ENCODE results near the gene MED15. TPM values are rescaled to one million over a fixed set of nuclear protein-coding genes. Genes with fewer than 3 reads are reported as not detected.
A peak's percentile ranks its signal among the peaks of the same experiment; 100 is the strongest.

Gene MED15
- total and polyA plus RNA-seq, 12 donors, result 22.5 to 203 (median 82.2) TPM

GRCh38 chr22:20567993-20568417 lies 60.6 kb downstream of the MED15 start:
- H3K4me3 ChIP-seq, result no peak overlapping the region
- TF ChIP-seq CTCF (IDR thresholded peaks at IDR 0.05) (peak in 5 of 6 experiments; percentile 19 to 39 (median 32)), POLR2A (IDR thresholded peaks at IDR 0.05) (no peak)
- 45 to 60% (median 47%) methylated on average over 5 of the region's 5 CpGs for WGBS, 4 donors
- H3K27me3 ChIP-seq, result no peaks in the 10 kb centered on the region
- intact Hi-C loops (cut with DNase I), result loop anchor here in 1 of 2 donors (10.0 kb wide), 2 partner anchors 53 to 143 kb away; no protein-coding TSS in a partner anchor
- DNase-seq, result peak in 3 of 7 donors; percentile 60 to 72 (median 69)
- H3K9me3 ChIP-seq (replicated peaks in 1 of 3), result no peaks in the 10 kb centered on the region
- peaks cover 28 to 48% of the 10 kb centered on the region in 2 donors for H3K4me1 ChIP-seq (replicated peaks in 1 of 2)
- H3K27ac ChIP-seq, result peak overlapping the region in 4 of 5 donors; percentile 48 to 89 (median 70)
- H3K36me3 ChIP-seq (replicated peaks in 1 of 2), result peaks cover 0 to 78% of the 10 kb centered on the region in 2 donors

GRCh38 chr22:20568502-20569058 lies 61.2 kb downstream of the MED15 start:
- Histone ChIP-seq H3K27me3 (no peaks in the 10 kb centered on the region), H3K4me1 (replicated peaks in 1 of 2) (peaks cover 28 to 48% of the 10 kb centered on the region in 2 donors), H3K27ac (peak overlapping the region in 4 of 5 donors; percentile 48 to 89 (median 76)), H3K4me3 (no peak overlapping the region), H3K9me3 (replicated peaks in 1 of 3) (no peaks in the 10 kb centered on the region), H3K36me3 (replicated peaks in 1 of 2) (peaks cover 0 to 84% of the 10 kb centered on the region in 2 donors)
- no peak for DNase-seq
- 68 to 86% (median 83%) methylated on average over 4 to 9 of the region's 9 CpGs for WGBS, 4 donors
- intact Hi-C loops (cut with DNase I), result loop anchor here in 1 of 2 donors (10.0 kb wide), 2 partner anchors 54 to 144 kb away; no protein-coding TSS in a partner anchor
- no peak for TF ChIP-seq POLR2A (IDR thresholded peaks at IDR 0.05)
- TF ChIP-seq CTCF (IDR thresholded peaks at IDR 0.05), result no peak

- TF ChIP-seq POLR2A (IDR thresholded peaks at IDR 0.05) (peak in 1 of 2 donors; percentile 68), CTCF (IDR thresholded peaks at IDR 0.05) (peak in 1 of 6 experiments; percentile 5)
- Histone ChIP-seq H3K4me1 (replicated peaks in 1 of 2) (peaks cover 28 to 48% of the 10 kb centered on the region in 2 donors), H3K4me3 (no peak overlapping the region), H3K9me3 (replicated peaks in 1 of 3) (no peaks in the 10 kb centered on the region), H3K36me3 (replicated peaks in 1 of 2) (peaks cover 0 to 90% of the 10 kb centered on the region in 2 donors), H3K27me3 (no peaks in the 10 kb centered on the region), H3K27ac (peak overlapping the region in 4 of 5 donors; percentile 48 to 89 (median 76))
- DNase-seq, result peak; percentile 65 to 93 (median 89)
- WGBS, 4 donors, result 32 to 51% (median 35%) methylated on average over 17 to 20 of the region's 20 CpGs
- intact Hi-C loops (cut with DNase I), result loop anchor here in 1 of 2 donors (10.0 kb wide), 2 partner anchors 55 to 145 kb away; no protein-coding TSS in a partner anchor
Observed at GRCh38 chr22:20569059-20570058, 61.9 kb downstream of the MED15 start.

DNA sequence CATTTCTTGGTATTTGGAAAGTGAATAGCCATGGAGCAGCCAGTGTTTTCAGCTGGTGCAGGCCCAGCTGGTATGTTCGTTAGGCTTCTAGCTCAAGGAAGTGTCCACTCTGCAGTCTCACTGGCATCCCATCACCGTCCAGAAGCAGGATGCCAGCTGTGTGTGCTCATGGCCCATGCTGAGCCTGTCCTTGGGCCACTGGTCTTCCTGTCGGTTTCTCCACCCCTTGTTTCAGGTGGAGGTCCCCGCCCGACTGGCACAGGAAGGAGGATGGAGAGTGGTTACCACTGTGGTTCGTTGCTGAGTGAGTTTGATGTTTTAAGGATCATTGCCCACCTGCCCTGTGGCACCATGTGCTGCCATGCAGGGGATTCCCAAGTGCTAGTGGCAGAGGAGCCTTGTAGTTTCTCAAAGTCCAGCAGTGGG lies 63.7 kb downstream of the MED15 start:
- Histone ChIP-seq H3K4me1 (replicated peaks in 1 of 2) (peaks cover 28 to 48% of the 10 kb centered on the region in 2 donors), H3K27ac (peak overlapping the region in 3 of 5 donors; percentile 40 to 85 (median 68)), H3K9me3 (replicated peaks in 1 of 3) (no peaks in the 10 kb centered on the region), H3K36me3 (replicated peaks in 1 of 2) (peaks cover 0 to 90% of the 10 kb centered on the region in 2 donors), H3K27me3 (no peaks in the 10 kb centered on the region), H3K4me3 (no peak overlapping the region)
- 83 to 89% (median 88%) methylated on average over 5 to 6 of the region's 6 CpGs for WGBS, 4 donors
- DNase-seq, result peak in 1 of 7 donors; percentile 5
- intact Hi-C loops (cut with DNase I), result no loop called here
- TF ChIP-seq POLR2A (IDR thresholded peaks at IDR 0.05) (no peak), CTCF (IDR thresholded peaks at IDR 0.05) (no peak)
